PC-3 (cell line): ENCODE data around the gene PHACTR2. TPM values are rescaled to one million over a fixed set of nuclear protein-coding genes. Genes with fewer than 3 reads are reported as not detected.
"Not testable (repeated sequence)": the region's sequence is repeated elsewhere in the genome, so short reads cannot be mapped to it uniquely, and the experiment has no call there.

ENCODE experiments used
- ATAC-seq: fragments of 200-7000 bp; cut with Tn5 transposase; 2 replicates; pipeline ENCODE4 v1.9.1; 2020; ENCODE audit warnings: mild to moderate bottlenecking, moderate library complexity
- BruUV-seq: library from RNA; stranded (reverse); fragments of 400-500 nt; replicated peaks from 2 replicates; lab custom pipeline; 2021; lab: Mats Ljungman, UMichigan
- CTCF ChIA-PET: fragments of 300-600 bp; sonication (Branson Sonifier 250); formaldehyde crosslinking; loops from one replicate; lab custom pipeline; 2022; ENCODE audit warnings: antibody characterized with exemption; lab: Charles Lee
- POLR2A ChIA-PET: fragments of 300-600 bp; sonication (Branson Sonifier 250); formaldehyde crosslinking; loops from one replicate; lab custom pipeline; 2022; ENCODE audit warnings: antibody characterized with exemption; ENCODE audit not compliant: unreplicated experiment; lab: Charles Lee
- DNase-seq: peaks from one replicate; pipeline ENCODE4 v3.0.0-alpha.2; 2015
- H2AFZ ChIP-seq: fragments of 300-600 bp; sonication (generic); 2 replicates; pipeline ENCODE4 v1.6.0; 2016; ENCODE audit warnings: antibody characterized with exemption, low read length
- H3F3A ChIP-seq: fragments of 300-600 bp; sonication (generic); one replicate; pipeline ENCODE4 v1.6.0; 2017; ENCODE audit warnings: antibody characterized with exemption, low read length, control low read depth, mild to moderate bottlenecking; ENCODE audit not compliant: unreplicated experiment
- H3K27ac ChIP-seq: fragments of 300-600 bp; sonication (generic); 2 replicates; pipeline ENCODE4 v1.5.1; 2016; ENCODE audit warnings: mild to moderate bottlenecking, low read length
- H3K27me3 ChIP-seq: fragments of 300-600 bp; sonication (generic); 2 replicates; pipeline ENCODE4 v1.6.1; 2016; ENCODE audit warnings: low read length, mixed read lengths
- H3K36me3 ChIP-seq: fragments of 300-600 bp; sonication (generic); 2 replicates; pipeline ENCODE4 v1.6.1; 2016; ENCODE audit warnings: low read depth, mixed run types, low read length, mixed read lengths
- H3K4me1 ChIP-seq: fragments of 300-600 bp; sonication (generic); 2 replicates; pipeline ENCODE4 v1.5.1; 2016; ENCODE audit warnings: low read length; ENCODE audit not compliant: insufficient read depth
- H3K4me2 ChIP-seq: fragments of 300-600 bp; sonication (generic); 2 replicates; pipeline ENCODE4 v1.6.0; 2016; ENCODE audit warnings: low read length
- H3K4me3 ChIP-seq: fragments of 300-600 bp; sonication (generic); 2 replicates; pipeline ENCODE4 v1.5.1; 2016; ENCODE audit warnings: mild to moderate bottlenecking, low read length, mixed read lengths
- H3K79me2 ChIP-seq: fragments of 300-600 bp; sonication (generic); 2 replicates; pipeline ENCODE4 v1.6.1; 2017; ENCODE audit warnings: low read length, mixed read lengths
- H3K9ac ChIP-seq: fragments of 300-600 bp; sonication (generic); 2 replicates; pipeline ENCODE4 v1.6.0; 2016; ENCODE audit warnings: mild to moderate bottlenecking, low read length
- H3K9me2 ChIP-seq: fragments of 300-600 bp; sonication (generic); replicated peaks from 2 replicates; pipeline ENCODE4 v1.6.1; 2016; ENCODE audit warnings: mixed run types, low read length, mixed read lengths
- H3K9me3 ChIP-seq: fragments of 300-600 bp; sonication (generic); 2 replicates; pipeline ENCODE4 v1.6.1; 2016; ENCODE audit warnings: low read length, mixed read lengths
- H4K20me1 ChIP-seq: fragments of 300-600 bp; sonication (generic); 2 replicates; pipeline ENCODE4 v1.6.1; 2016; ENCODE audit warnings: low read length, mixed read lengths
- EZH2 ChIP-seq: fragments of 300-600 bp; sonication (generic); IDR thresholded peaks from one replicate; pipeline ENCODE4 v1.6.1; 2017; ENCODE audit warnings: antibody characterized with exemption, mild to moderate bottlenecking, low read length; ENCODE audit not compliant: unreplicated experiment
- EZH2phosphoT487 ChIP-seq: fragments of 300-600 bp; sonication (generic); IDR thresholded peaks from 2 replicates; pipeline ENCODE4 v1.6.1; 2018; ENCODE audit warnings: mild to moderate bottlenecking, antibody characterized with exemption, low read length, borderline replicate concordance
- intact Hi-C: fragments of 100-400 bp; cut with micrococcal nuclease; formaldehyde crosslinking; loops from 2 replicates; pipeline ENCODE4 v1.9.0; 2023
- total RNA-seq: library from RNA; depleted of rRNA; stranded (reverse); fragments of >200 nt; gene quantifications from 2 replicates; pipeline ENCODE4 v1.2.3, GENCODE V29; 2014
- TF ChIP-seq, protein P1 (sequence below): fragments of 300-600 bp; sonication (generic); conservative IDR thresholded peaks from 2 replicates; pipeline ENCODE4 v1.5.1; 2017; ENCODE audit warnings: antibody characterized with exemption, low read depth, mild to moderate bottlenecking, low read length

Gene PHACTR2
- total RNA-seq, 1 experiment from 2014 or later = 19.4 TPM

DNA sequence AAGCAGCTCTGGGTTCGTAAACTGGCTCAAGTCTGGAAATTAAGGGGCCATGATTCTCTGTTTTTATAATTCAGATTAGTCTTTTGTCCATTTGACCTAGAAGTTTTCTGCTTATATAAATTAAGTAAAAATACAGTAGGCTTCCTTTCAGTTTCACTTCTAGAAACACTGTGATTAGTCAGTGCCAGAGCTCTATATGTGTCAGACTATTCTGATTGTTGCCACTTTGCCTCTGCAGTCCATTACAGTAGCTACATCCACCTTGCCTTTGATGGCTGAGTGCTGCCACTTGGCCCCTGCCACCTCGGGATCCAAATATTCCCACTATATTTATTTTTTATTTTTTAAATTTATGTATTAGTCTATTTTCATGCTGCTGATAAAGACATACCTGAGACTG is 194.4 kb downstream of the PHACTR2 start:
- TF ChIP-seq EZH2phosphoT487 = no peak
- no peak for TF ChIP-seq EZH2
- TF ChIP-seq, protein P1, sequence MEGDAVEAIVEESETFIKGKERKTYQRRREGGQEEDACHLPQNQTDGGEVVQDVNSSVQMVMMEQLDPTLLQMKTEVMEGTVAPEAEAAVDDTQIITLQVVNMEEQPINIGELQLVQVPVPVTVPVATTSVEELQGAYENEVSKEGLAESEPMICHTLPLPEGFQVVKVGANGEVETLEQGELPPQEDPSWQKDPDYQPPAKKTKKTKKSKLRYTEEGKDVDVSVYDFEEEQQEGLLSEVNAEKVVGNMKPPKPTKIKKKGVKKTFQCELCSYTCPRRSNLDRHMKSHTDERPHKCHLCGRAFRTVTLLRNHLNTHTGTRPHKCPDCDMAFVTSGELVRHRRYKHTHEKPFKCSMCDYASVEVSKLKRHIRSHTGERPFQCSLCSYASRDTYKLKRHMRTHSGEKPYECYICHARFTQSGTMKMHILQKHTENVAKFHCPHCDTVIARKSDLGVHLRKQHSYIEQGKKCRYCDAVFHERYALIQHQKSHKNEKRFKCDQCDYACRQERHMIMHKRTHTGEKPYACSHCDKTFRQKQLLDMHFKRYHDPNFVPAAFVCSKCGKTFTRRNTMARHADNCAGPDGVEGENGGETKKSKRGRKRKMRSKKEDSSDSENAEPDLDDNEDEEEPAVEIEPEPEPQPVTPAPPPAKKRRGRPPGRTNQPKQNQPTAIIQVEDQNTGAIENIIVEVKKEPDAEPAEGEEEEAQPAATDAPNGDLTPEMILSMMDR = no peak
- no peak overlapping the region for H3K4me2 ChIP-seq
- H3K27ac ChIP-seq = no peak overlapping the region
- no peaks in the 10 kb centered on the region for H3K9me2 ChIP-seq
- no peaks in the 10 kb centered on the region for H3K4me1 ChIP-seq
- H3F3A ChIP-seq = no peaks in the 10 kb centered on the region
- no peak overlapping the region for H3K4me3 ChIP-seq
- no peaks in the 10 kb centered on the region for H3K36me3 ChIP-seq
- no peaks in the 10 kb centered on the region for H4K20me1 ChIP-seq
- BruUV-seq = no TSS peak
- ChIA-PET POLR2A (no interaction called here), CTCF (no interaction called here)
- H3K79me2 ChIP-seq = no peaks in the 10 kb centered on the region
- ATAC-seq (no peak), DNase-seq (no peak)
- no peak overlapping the region for H3K9ac ChIP-seq
- H2AFZ ChIP-seq = no peak overlapping the region
- intact Hi-C loops = no loop called here
- no peaks in the 10 kb centered on the region for H3K27me3 ChIP-seq
- H3K9me3 ChIP-seq = no peaks in the 10 kb centered on the region

DNA sequence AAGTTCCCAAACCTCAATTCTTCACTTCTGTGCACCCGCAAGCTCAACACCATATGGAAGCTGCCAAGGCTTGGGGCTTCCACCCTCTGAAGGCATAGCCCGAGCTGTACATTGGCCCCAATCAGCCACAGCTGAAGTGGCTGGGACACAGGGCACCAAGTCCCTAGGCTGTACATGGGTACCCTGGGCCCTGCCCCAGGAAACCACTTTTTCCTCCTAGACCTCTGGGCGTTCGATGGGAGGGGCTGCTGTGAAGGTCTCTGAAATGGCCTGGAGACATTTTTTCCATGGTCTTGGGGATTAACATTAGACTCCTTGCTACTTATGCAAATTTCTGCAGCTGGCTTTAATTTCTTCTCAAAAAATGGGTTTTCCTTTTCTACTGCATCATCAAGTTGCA is 195.8 kb downstream of the PHACTR2 start:
- CTCF ChIA-PET, H3K9ac ChIP-seq, H3K9me3 ChIP-seq, H3K27me3 ChIP-seq, H3K4me3 ChIP-seq, BruUV-seq, intact Hi-C loops, H3K79me2 ChIP-seq, ATAC-seq, H3F3A ChIP-seq, DNase-seq, H2AFZ ChIP-seq, H3K27ac ChIP-seq, H3K4me2 ChIP-seq, H4K20me1 ChIP-seq, H3K9me2 ChIP-seq, POLR2A ChIA-PET, H3K36me3 ChIP-seq: not testable (repeated sequence)
- peaks cover 10% of the 10 kb centered on the region; the same call in 1 of the 2 replicates for H3K4me1 ChIP-seq

DNA sequence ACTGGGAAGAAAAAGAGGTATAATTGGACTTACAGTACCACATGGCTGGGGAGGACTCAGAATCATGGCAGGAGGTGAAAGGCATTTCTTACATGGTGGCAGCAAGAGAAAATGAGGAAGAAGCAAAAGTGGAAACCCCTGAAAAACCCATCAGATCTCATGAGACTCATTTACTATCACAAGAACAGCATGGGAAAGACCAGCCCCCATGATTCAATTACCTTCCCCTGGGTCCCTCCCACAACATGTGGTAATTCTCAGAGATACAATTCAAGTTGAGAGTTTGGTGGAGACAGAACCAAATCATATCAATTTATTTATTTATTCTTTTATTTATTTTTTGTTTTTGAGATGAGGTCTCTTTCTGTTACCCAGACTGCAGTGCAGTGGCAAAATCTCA is 196.7 kb downstream of the PHACTR2 start:
- CTCF ChIA-PET, intact Hi-C loops, H3K27ac ChIP-seq, H4K20me1 ChIP-seq, DNase-seq, ATAC-seq, H3K79me2 ChIP-seq, H3K4me2 ChIP-seq, H2AFZ ChIP-seq, H3K36me3 ChIP-seq, H3K27me3 ChIP-seq, H3K9me3 ChIP-seq, POLR2A ChIA-PET, H3K4me3 ChIP-seq, H3K9ac ChIP-seq, H3F3A ChIP-seq, BruUV-seq, H3K9me2 ChIP-seq: not testable (repeated sequence)
- peaks cover 14% of the 10 kb centered on the region; the same call in 1 of the 2 replicates for H3K4me1 ChIP-seq

DNA sequence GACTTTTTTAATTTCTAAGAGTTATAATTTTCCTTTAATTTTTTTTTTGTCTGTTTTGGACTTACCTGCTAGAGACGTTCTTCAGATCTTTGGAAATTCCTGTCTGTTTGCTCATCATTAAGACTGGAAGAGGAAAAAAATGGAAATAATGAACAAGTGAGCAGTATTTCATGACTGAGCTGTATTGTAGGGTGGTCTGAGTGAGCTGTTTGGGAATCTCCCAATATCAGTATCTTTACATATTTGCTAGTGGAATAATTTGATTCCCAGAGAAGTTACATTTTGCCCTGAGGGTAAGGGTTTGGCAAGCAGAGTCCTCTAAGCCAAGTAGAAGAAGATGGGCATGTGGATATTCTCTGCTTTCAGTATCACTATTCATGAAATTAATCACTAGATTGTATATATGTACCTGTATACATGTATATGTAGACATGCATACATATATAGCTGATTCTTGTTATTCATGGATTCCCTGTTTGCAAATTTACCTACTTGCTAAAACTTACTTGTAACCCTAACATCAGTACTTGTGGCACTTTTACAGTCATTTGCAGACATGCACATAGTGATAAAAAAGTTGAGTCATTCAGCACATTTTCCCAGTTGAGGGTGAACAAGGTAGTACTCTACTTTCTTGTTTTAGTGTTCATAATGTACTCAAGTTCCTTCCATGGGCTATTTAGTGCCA is 200.0 kb downstream of the PHACTR2 start:
- Histone ChIP-seq H3K79me2 (no peaks in the 10 kb centered on the region), H3K27me3 (no peaks in the 10 kb centered on the region), H2AFZ (no peak overlapping the region), H4K20me1 (no peaks in the 10 kb centered on the region), H3K9me2 (no peaks in the 10 kb centered on the region), H3K9ac (no peak overlapping the region), H3K4me1 (peaks cover 14% of the 10 kb centered on the region; the same call in 1 of the 2 replicates), H3K9me3 (no peaks in the 10 kb centered on the region), H3K27ac (peak overlapping the region; percentile 55), H3K4me3 (no peak overlapping the region), H3K36me3 (no peaks in the 10 kb centered on the region), H3K4me2 (no peak overlapping the region), H3F3A (no peaks in the 10 kb centered on the region)
- no TSS peak for BruUV-seq
- intact Hi-C loops = no loop called here
- TF ChIP-seq, protein P1 = no peak
- no peak for TF ChIP-seq EZH2phosphoT487
- TF ChIP-seq EZH2 = no peak
- ChIA-PET CTCF (no interaction called here), POLR2A (no interaction called here)
- ATAC-seq = peak; percentile 72
- peak; percentile 31 for DNase-seq
